WTC11 (cell line): Measurements from ENCODE around the gene C6orf141.

ENCODE experiments used
- CREB1 ChIP-seq: sonication (generic); formaldehyde crosslinking; IDR thresholded peaks from 2 replicates; pipeline ENCODE4 v1.8.0; 2023; ENCODE audit warnings: mild to moderate bottlenecking, missing genetic modification reagents
- CTCF ChIP-seq: fragments of 200-600 bp; IDR thresholded peaks from 2 replicates; pipeline ENCODE4 v1.8.0; 2022; ENCODE audit warnings: antibody characterized with exemption
- ELF4 ChIP-seq: sonication (generic); formaldehyde crosslinking; IDR thresholded peaks from 2 replicates; pipeline ENCODE4 v1.8.1; 2022; ENCODE audit warnings: low read depth, mild to moderate bottlenecking, moderate library complexity, missing genetic modification reagents
- FOXK1 ChIP-seq: sonication (generic); formaldehyde crosslinking; IDR thresholded peaks from 2 replicates; pipeline ENCODE4 v1.8.0; 2022; ENCODE audit warnings: mild to moderate bottlenecking, moderate library complexity, missing genetic modification reagents
- IRF1 ChIP-seq: sonication (generic); formaldehyde crosslinking; IDR thresholded peaks from 2 replicates; pipeline ENCODE4 v1.8.0; 2023; ENCODE audit warnings: missing genetic modification reagents
- KAT7 ChIP-seq: sonication (generic); formaldehyde crosslinking; IDR thresholded peaks from 2 replicates; pipeline ENCODE4 v1.8.1; 2023; ENCODE audit warnings: missing genetic modification reagents, mild to moderate bottlenecking, borderline replicate concordance
- ZNF121 ChIP-seq: sonication (generic); formaldehyde crosslinking; IDR thresholded peaks from 2 replicates; pipeline ENCODE4 v1.8.0; 2023; ENCODE audit warnings: missing genetic modification reagents
- TF ChIP-seq, protein P1 (sequence below): sonication (generic); formaldehyde crosslinking; conservative IDR thresholded peaks from 2 replicates; pipeline ENCODE4 v1.8.1; 2022; ENCODE audit warnings: mild to moderate bottlenecking, missing genetic modification reagents
- TF ChIP-seq, protein P2 (sequence below): fragments of 250-450 bp; sonication (Bioruptor Pico); IDR thresholded peaks from 2 replicates; pipeline ENCODE4 v1.9.0; 2021; ENCODE audit warnings: mild to moderate bottlenecking, borderline replicate concordance

- TF ChIP-seq IRF1 (CRISPR knock-in tag): no peak
- TF ChIP-seq CTCF: no peak
- no peak for TF ChIP-seq CREB1 (CRISPR knock-in tag)
- TF ChIP-seq ELF4 (CRISPR knock-in tag): no peak
- no peak for TF ChIP-seq KAT7 (CRISPR knock-in tag)
- TF ChIP-seq, protein P1, sequence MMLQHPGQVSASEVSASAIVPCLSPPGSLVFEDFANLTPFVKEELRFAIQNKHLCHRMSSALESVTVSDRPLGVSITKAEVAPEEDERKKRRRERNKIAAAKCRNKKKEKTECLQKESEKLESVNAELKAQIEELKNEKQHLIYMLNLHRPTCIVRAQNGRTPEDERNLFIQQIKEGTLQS (CRISPR knock-in tag): no peak
- TF ChIP-seq, protein P2, sequence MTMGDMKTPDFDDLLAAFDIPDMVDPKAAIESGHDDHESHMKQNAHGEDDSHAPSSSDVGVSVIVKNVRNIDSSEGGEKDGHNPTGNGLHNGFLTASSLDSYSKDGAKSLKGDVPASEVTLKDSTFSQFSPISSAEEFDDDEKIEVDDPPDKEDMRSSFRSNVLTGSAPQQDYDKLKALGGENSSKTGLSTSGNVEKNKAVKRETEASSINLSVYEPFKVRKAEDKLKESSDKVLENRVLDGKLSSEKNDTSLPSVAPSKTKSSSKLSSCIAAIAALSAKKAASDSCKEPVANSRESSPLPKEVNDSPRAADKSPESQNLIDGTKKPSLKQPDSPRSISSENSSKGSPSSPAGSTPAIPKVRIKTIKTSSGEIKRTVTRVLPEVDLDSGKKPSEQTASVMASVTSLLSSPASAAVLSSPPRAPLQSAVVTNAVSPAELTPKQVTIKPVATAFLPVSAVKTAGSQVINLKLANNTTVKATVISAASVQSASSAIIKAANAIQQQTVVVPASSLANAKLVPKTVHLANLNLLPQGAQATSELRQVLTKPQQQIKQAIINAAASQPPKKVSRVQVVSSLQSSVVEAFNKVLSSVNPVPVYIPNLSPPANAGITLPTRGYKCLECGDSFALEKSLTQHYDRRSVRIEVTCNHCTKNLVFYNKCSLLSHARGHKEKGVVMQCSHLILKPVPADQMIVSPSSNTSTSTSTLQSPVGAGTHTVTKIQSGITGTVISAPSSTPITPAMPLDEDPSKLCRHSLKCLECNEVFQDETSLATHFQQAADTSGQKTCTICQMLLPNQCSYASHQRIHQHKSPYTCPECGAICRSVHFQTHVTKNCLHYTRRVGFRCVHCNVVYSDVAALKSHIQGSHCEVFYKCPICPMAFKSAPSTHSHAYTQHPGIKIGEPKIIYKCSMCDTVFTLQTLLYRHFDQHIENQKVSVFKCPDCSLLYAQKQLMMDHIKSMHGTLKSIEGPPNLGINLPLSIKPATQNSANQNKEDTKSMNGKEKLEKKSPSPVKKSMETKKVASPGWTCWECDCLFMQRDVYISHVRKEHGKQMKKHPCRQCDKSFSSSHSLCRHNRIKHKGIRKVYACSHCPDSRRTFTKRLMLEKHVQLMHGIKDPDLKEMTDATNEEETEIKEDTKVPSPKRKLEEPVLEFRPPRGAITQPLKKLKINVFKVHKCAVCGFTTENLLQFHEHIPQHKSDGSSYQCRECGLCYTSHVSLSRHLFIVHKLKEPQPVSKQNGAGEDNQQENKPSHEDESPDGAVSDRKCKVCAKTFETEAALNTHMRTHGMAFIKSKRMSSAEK (CRISPR knock-in tag): no peak
- TF ChIP-seq ZNF121 (CRISPR knock-in tag): no peak
- TF ChIP-seq FOXK1 (CRISPR knock-in tag): no peak
Measured at GRCh38 chr6:49514571-49515484, 35.6 kb upstream of the C6orf141 start.
